T-helper 17 cell (primary cell): ENCODE results near the gene F2RL1. TPM values are rescaled to one million over a fixed set of nuclear protein-coding genes. Genes with fewer than 3 reads are reported as not detected.
"Not testable (repeated sequence)": the region's sequence is repeated elsewhere in the genome, so short reads cannot be mapped to it uniquely, and the experiment has no call there.

Experiments
- ATAC-seq: fragments of 150-1000 bp; cut with Tn5 transposase; 2 replicates; pipeline ENCODE4 v1.10.0; 2021; ENCODE audit warnings: mild to moderate bottlenecking, moderate library complexity
- DNase-seq, 3 donors: peaks; one replicate each; pipeline versions ENCODE4 v3.0.0 to v3.0.0-alpha.2; 2020 to 2021
- H3K9me3 ChIP-seq: one replicate; pipeline ENCODE4 v1.7.0; 2013; ENCODE audit warnings: low read length, mild to moderate bottlenecking; ENCODE audit not compliant: control insufficient read depth, poor library complexity, severe bottlenecking
- H3K27ac Mint-ChIP-seq: one replicate; pipeline ENCODE4 v1.8.0; 2022; ENCODE audit warnings: mild to moderate bottlenecking, moderate library complexity, mixed read lengths
- H3K27me3 Mint-ChIP-seq: one replicate; pipeline ENCODE4 v1.8.0; 2022; ENCODE audit warnings: mixed read lengths
- H3K36me3 Mint-ChIP-seq: one replicate; pipeline ENCODE4 v1.8.0; 2022; ENCODE audit warnings: low read depth, mixed read lengths
- H3K4me1 Mint-ChIP-seq: one replicate; pipeline ENCODE4 v1.8.0; 2022; ENCODE audit warnings: mild to moderate bottlenecking, mixed read lengths
- H3K4me3 Mint-ChIP-seq: one replicate; pipeline ENCODE4 v1.8.0; 2022; ENCODE audit warnings: mild to moderate bottlenecking, moderate library complexity, mixed read lengths
- total RNA-seq, 4 donors: library from RNA in 2 of 4; stranded (reverse) in 2 of 4; gene quantifications; one replicate each; pipeline ENCODE4 v1.2.3 and lab custom pipeline; 2022 to 2026

Gene F2RL1
- 1 to 10 TPM in 1 of 2 donors, under 1 TPM in 1; 0.94 to 1.1 TPM for total RNA-seq
- total RNA-seq (lab: John Stamatoyannopoulos, UW), result 2.6 to 24.7 reads per million in 2 donors

GRCh38 chr5:76818844-76819831, at the start of gene F2RL1:
F2RL1 (plus strand) TSS chr5:76819030; CDS start chr5:76819183, 153 bp downstream.
- H3K36me3 Mint-ChIP-seq, result no peaks in the 10 kb centered on the region
- H3K27ac Mint-ChIP-seq, result no peak within 1 kb of the TSS
- H3K27me3 Mint-ChIP-seq, result peaks cover 17% of the 10 kb centered on the region

GRCh38 chr5:76771041-76771440, 47.8 kb upstream of the F2RL1 start:
- H3K36me3 Mint-ChIP-seq, H3K4me3 Mint-ChIP-seq, DNase-seq, H3K27ac Mint-ChIP-seq, H3K27me3 Mint-ChIP-seq, H3K9me3 ChIP-seq, ATAC-seq, H3K4me1 Mint-ChIP-seq: not testable (repeated sequence)

More at GRCh38 chr5:76818844-76819831, at the start of gene F2RL1:
- H3K9me3 ChIP-seq, result no peaks in the 10 kb centered on the region
- peak; percentile 83 for ATAC-seq
- DNase-seq, result peak; percentile 6 to 55 (median 49)
- H3K4me1 Mint-ChIP-seq, result peaks cover 12% of the 10 kb centered on the region
- H3K4me3 Mint-ChIP-seq, result peak within 1 kb of the TSS; percentile 88

- Mint-ChIP-seq H3K27me3 (no peaks in the 10 kb centered on the region), H3K4me1 (peaks cover 4% of the 10 kb centered on the region), H3K36me3 (no peaks in the 10 kb centered on the region), H3K4me3 (no peak overlapping the region), H3K27ac (no peak overlapping the region)
- H3K9me3 ChIP-seq, result no peaks in the 10 kb centered on the region
- no peak for ATAC-seq
- DNase-seq, result no peak
These were observed 47.0 kb upstream of the F2RL1 start for GRCh38 chr5:76771705-76772405.

GRCh38 chr5:76775921-76776320, 42.9 kb upstream of the F2RL1 start:
- Mint-ChIP-seq H3K27ac (no peak overlapping the region), H3K4me1 (peaks cover 5% of the 10 kb centered on the region), H3K27me3 (no peaks in the 10 kb centered on the region), H3K36me3 (no peaks in the 10 kb centered on the region), H3K4me3 (no peak overlapping the region)
- H3K9me3 ChIP-seq, result no peaks in the 10 kb centered on the region
- ATAC-seq, result no peak
- DNase-seq, result no peak

GRCh38 chr5:76776391-76776790, 42.4 kb upstream of the F2RL1 start:
- ATAC-seq (no peak), DNase-seq (no peak)
- H3K4me1 Mint-ChIP-seq, result peaks cover 5% of the 10 kb centered on the region
- H3K9me3 ChIP-seq, result no peaks in the 10 kb centered on the region
- H3K4me3 Mint-ChIP-seq, result no peak overlapping the region
- no peak overlapping the region for H3K27ac Mint-ChIP-seq
- H3K36me3 Mint-ChIP-seq, result no peaks in the 10 kb centered on the region
- no peaks in the 10 kb centered on the region for H3K27me3 Mint-ChIP-seq

GRCh38 chr5:76780616-76781015, 38.2 kb upstream of the F2RL1 start:
- H3K27ac Mint-ChIP-seq, H3K36me3 Mint-ChIP-seq, DNase-seq, H3K4me3 Mint-ChIP-seq, H3K4me1 Mint-ChIP-seq, ATAC-seq, H3K27me3 Mint-ChIP-seq, H3K9me3 ChIP-seq: not testable (repeated sequence)

GRCh38 chr5:76781775-76782174, 37.1 kb upstream of the F2RL1 start:
- Mint-ChIP-seq H3K27ac (peak overlapping the region; percentile 24), H3K36me3 (no peaks in the 10 kb centered on the region), H3K4me1 (peaks cover 2% of the 10 kb centered on the region), H3K4me3 (no peak overlapping the region), H3K27me3 (peaks cover 10% of the 10 kb centered on the region)
- DNase-seq (no peak), ATAC-seq (no peak)
- H3K9me3 ChIP-seq, result no peaks in the 10 kb centered on the region

GRCh38 chr5:76782444-76782843, 36.4 kb upstream of the F2RL1 start:
- no peak overlapping the region for H3K4me3 Mint-ChIP-seq
- ATAC-seq (no peak), DNase-seq (no peak)
- H3K4me1 Mint-ChIP-seq, result peaks cover 2% of the 10 kb centered on the region
- H3K9me3 ChIP-seq, result no peaks in the 10 kb centered on the region
- H3K27ac Mint-ChIP-seq, result peak overlapping the region; percentile 24
- peaks cover 10% of the 10 kb centered on the region for H3K27me3 Mint-ChIP-seq
- H3K36me3 Mint-ChIP-seq, result no peaks in the 10 kb centered on the region

- H3K36me3 Mint-ChIP-seq, result no peaks in the 10 kb centered on the region
- no peak overlapping the region for H3K4me3 Mint-ChIP-seq
- H3K4me1 Mint-ChIP-seq, result peaks cover 8% of the 10 kb centered on the region
- H3K27me3 Mint-ChIP-seq, result peaks cover 4% of the 10 kb centered on the region
- ATAC-seq, result no peak
- DNase-seq, result no peak
- H3K27ac Mint-ChIP-seq, result no peak overlapping the region
- H3K9me3 ChIP-seq, result no peaks in the 10 kb centered on the region
These were observed 31.6 kb upstream of the F2RL1 start for GRCh38 chr5:76787237-76787636.

GRCh38 chr5:76788362-76788761, 30.5 kb upstream of the F2RL1 start:
- H3K9me3 ChIP-seq, result no peaks in the 10 kb centered on the region
- DNase-seq (no peak), ATAC-seq (no peak)
- Mint-ChIP-seq H3K27ac (no peak overlapping the region), H3K4me3 (no peak overlapping the region), H3K27me3 (peaks cover 4% of the 10 kb centered on the region), H3K36me3 (no peaks in the 10 kb centered on the region), H3K4me1 (peaks cover 8% of the 10 kb centered on the region)

GRCh38 chr5:76789275-76789674, 29.6 kb upstream of the F2RL1 start:
- not testable (repeated sequence) for H3K4me1 Mint-ChIP-seq, H3K27me3 Mint-ChIP-seq, H3K9me3 ChIP-seq, H3K4me3 Mint-ChIP-seq, DNase-seq, ATAC-seq, H3K27ac Mint-ChIP-seq, H3K36me3 Mint-ChIP-seq

- Mint-ChIP-seq H3K4me1 (peaks cover 8% of the 10 kb centered on the region), H3K27ac (peak overlapping the region; percentile 74), H3K36me3 (no peaks in the 10 kb centered on the region), H3K4me3 (no peak overlapping the region), H3K27me3 (no peaks in the 10 kb centered on the region)
- no peaks in the 10 kb centered on the region for H3K9me3 ChIP-seq
- DNase-seq (no peak), ATAC-seq (no peak)
These were observed 28.7 kb upstream of the F2RL1 start for GRCh38 chr5:76789991-76790581.
